HepG2 (cell line): ENCODE data around the gene ZNF714. TPM values are rescaled to one million over a fixed set of nuclear protein-coding genes. Genes with fewer than 3 reads are reported as not detected.

Experiments used
- DNMT1 ChIP-seq: sonication (generic); formaldehyde crosslinking; IDR thresholded peaks from 2 replicates; pipeline ENCODE4 v1.5.1; 2020; ENCODE audit warnings: mild to moderate bottlenecking, missing genetic modification reagents
- EHMT2 ChIP-seq: fragments of 200-600 bp; sonication (generic); IDR thresholded peaks from 2 replicates; pipeline ENCODE4 v1.7.0; 2017; ENCODE audit warnings: antibody characterized with exemption, low read depth, low read length, borderline replicate concordance
- FOXJ3 ChIP-seq: sonication (generic); formaldehyde crosslinking; IDR thresholded peaks from 2 replicates; pipeline ENCODE4 v1.4.0; 2020; ENCODE audit warnings: missing genetic modification reagents, mild to moderate bottlenecking, borderline replicate concordance
- JARID2 ChIP-seq: sonication (generic); formaldehyde crosslinking; IDR thresholded peaks from 2 replicates; pipeline ENCODE4 v1.8.1; 2023; ENCODE audit warnings: missing genetic modification reagents, inconsistent platforms; ENCODE audit not compliant: insufficient replicate concordance
- MYNN ChIP-seq: sonication (generic); formaldehyde crosslinking; IDR thresholded peaks from 2 replicates; pipeline ENCODE4 v1.4.0; 2020; ENCODE audit warnings: mild to moderate bottlenecking, low read depth, missing genetic modification reagents
- NCOA1 ChIP-seq: sonication (generic); formaldehyde crosslinking; IDR thresholded peaks from 2 replicates; pipeline ENCODE4 v1.9.0; 2021; ENCODE audit warnings: missing genetic modification reagents
- NFE2 ChIP-seq: sonication (generic); formaldehyde crosslinking; IDR thresholded peaks from 2 replicates; pipeline ENCODE4 v1.4.0; 2020; ENCODE audit warnings: missing genetic modification reagents
- PCBP2 ChIP-seq: fragments of 200-400 bp; formaldehyde crosslinking; optimal IDR thresholded peaks from 2 replicates; pipeline ENCODE3; 2018; ENCODE audit warnings: low read length, low read depth; ENCODE audit not compliant: poor library complexity, severe bottlenecking
- RORA ChIP-seq: sonication (generic); formaldehyde crosslinking; IDR thresholded peaks from 2 replicates; pipeline ENCODE4 v1.5.0; 2020; ENCODE audit warnings: mild to moderate bottlenecking, missing genetic modification reagents, moderate library complexity
- SALL2 ChIP-seq: sonication (generic); formaldehyde crosslinking; IDR thresholded peaks from 2 replicates; pipeline ENCODE4 v1.8.1; 2023; ENCODE audit warnings: mild to moderate bottlenecking, missing genetic modification reagents, inconsistent platforms
- SSRP1 ChIP-seq: IDR thresholded peaks from 2 replicates; pipeline ENCODE4 v1.6.1; 2016; ENCODE audit warnings: control low read depth
- ZBTB42 ChIP-seq: sonication (generic); formaldehyde crosslinking; IDR thresholded peaks from 2 replicates; pipeline ENCODE4 v1.5.0; 2020; ENCODE audit warnings: mild to moderate bottlenecking, missing genetic modification reagents
- ZMYM3 ChIP-seq: sonication (generic); formaldehyde crosslinking; IDR thresholded peaks from 2 replicates; pipeline ENCODE4 v1.5.1; 2020; ENCODE audit warnings: mild to moderate bottlenecking, missing genetic modification reagents
- ZNF17 ChIP-seq: sonication (generic); formaldehyde crosslinking; IDR thresholded peaks from 2 replicates; pipeline ENCODE4 v1.5.0; 2020; ENCODE audit warnings: mild to moderate bottlenecking, missing genetic modification reagents
- ZNF292 ChIP-seq: sonication (generic); formaldehyde crosslinking; IDR thresholded peaks from 2 replicates; pipeline ENCODE4 v1.8.1; 2022; ENCODE audit warnings: mild to moderate bottlenecking, low read depth, missing genetic modification reagents, borderline replicate concordance
- ZNF768 ChIP-seq: sonication (generic); formaldehyde crosslinking; IDR thresholded peaks from 2 replicates; pipeline ENCODE4 v1.4.0; 2020; ENCODE audit warnings: missing genetic modification reagents
- ZNF850 ChIP-seq: sonication (generic); formaldehyde crosslinking; conservative IDR thresholded peaks from 2 replicates; pipeline ENCODE4 v1.9.0; 2021; ENCODE audit warnings: mild to moderate bottlenecking, missing genetic modification reagents
- ZSCAN31 ChIP-seq: sonication (generic); formaldehyde crosslinking; IDR thresholded peaks from 2 replicates; pipeline ENCODE4 v1.5.0; 2020; ENCODE audit warnings: low read depth, mild to moderate bottlenecking, missing genetic modification reagents
- polyA plus RNA-seq, 8 experiments: library from polyadenylated mRNA; depleted of rRNA in 3 of 8; stranded (reverse) in 7 of 8; unstranded in 1 of 8; fragments of >200 nt; fragmentation: Illumina TruSeq in 4 of 8; extraction: Trizol in 4 of 8; gene quantifications; 2 replicates each; pipeline versions ENCODE4 v1.2.1 to v1.2.3, GENCODE V29; 2011 to 2016; ENCODE audit warnings: low read depth in 4 of 8, missing spikeins in 1 of 8, mixed read lengths in 1 of 8; ENCODE audit not compliant: insufficient read depth in 1 of 8
- total RNA-seq, 5 experiments: library from RNA; depleted of rRNA; stranded (reverse); fragments of >200 nt; fragmentation: Illumina TruSeq; extraction: Trizol; gene quantifications; 2 replicates each; pipeline ENCODE4 v1.2.3, GENCODE V29; 2016; ENCODE audit warnings: low read depth in 1 of 5
- TF ChIP-seq, protein P1 (sequence below): sonication (generic); formaldehyde crosslinking; IDR thresholded peaks from 2 replicates; pipeline ENCODE4 v1.4.0; 2020; ENCODE audit warnings: mild to moderate bottlenecking, low read depth, missing genetic modification reagents
- TF ChIP-seq, protein P2 (sequence below): sonication (generic); formaldehyde crosslinking; IDR thresholded peaks from 2 replicates; pipeline ENCODE4 v1.5.0; 2020; ENCODE audit warnings: missing genetic modification reagents
- TF ChIP-seq, protein P3 (sequence below): sonication (generic); formaldehyde crosslinking; IDR thresholded peaks from 2 replicates; pipeline ENCODE4 v1.4.0; 2020; ENCODE audit warnings: mild to moderate bottlenecking, missing genetic modification reagents
- TF ChIP-seq, protein P4 (sequence below): sonication (generic); formaldehyde crosslinking; IDR thresholded peaks from 2 replicates; pipeline ENCODE4 v1.4.0; 2020; ENCODE audit warnings: missing genetic modification reagents

ZNF714 gene
- total and polyA plus RNA-seq, 2 of the 13 experiments (the other 11 are each of a cell fraction or from before 2014, with no cell fraction given): 6.7 to 27.8 TPM

DNA sequence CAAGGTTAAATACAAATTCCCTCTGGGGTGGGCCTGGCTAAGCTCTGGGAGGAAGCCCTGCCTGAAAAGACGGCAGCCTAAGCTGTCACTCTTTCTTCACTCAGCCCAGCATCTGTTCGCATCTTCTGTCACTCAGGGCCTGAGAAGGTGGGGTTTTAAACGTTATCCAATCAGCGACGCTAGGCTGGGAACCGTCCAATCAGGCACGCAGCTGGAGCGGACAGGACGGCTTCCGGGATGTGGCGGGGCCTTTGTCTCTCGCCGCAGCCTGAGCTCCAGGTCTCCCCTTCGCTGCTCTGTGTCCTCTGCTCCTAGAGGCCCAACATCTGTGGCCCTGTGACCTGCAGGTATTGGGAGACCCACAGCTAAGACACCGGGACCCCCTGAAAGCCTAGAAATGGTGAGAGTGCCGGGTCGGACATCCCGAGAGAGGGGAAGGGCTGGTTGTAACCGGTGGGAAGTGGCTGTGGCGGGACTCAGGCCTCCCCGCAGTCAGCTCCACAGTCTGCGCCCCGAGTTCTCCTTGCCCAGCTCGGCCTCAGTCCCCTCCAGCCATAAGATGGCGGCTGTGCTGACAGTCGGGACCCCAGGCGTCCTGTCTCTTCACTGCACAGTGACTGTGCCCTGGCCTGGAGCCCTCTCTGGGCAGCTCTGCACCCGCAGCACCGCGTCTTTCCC is 59.9 kb downstream of the ZNF714 start, which contains the start of gene ZNF431 (continued):
- TF ChIP-seq DNMT1 (no peak), FOXJ3 (CRISPR knock-in tag) (no peak), SALL2 (CRISPR knock-in tag) (no peak), ZNF768 (CRISPR knock-in tag) (peak; percentile 72; the same call in 1 of the 2 replicates), ZNF17 (CRISPR knock-in tag) (no peak), PCBP2 (no peak), ZNF850 (CRISPR knock-in tag) (no peak), NCOA1 (CRISPR knock-in tag) (no peak), ZSCAN31 (CRISPR knock-in tag) (peak; percentile 49; the same call in 1 of the 2 replicates), NFE2 (no peak), ZMYM3 (no peak), EHMT2 (no peak), MYNN (CRISPR knock-in tag) (no peak), SSRP1 (CRISPR knock-in tag) (no peak), ZBTB42 (CRISPR knock-in tag) (no peak), JARID2 (CRISPR knock-in tag) (no peak), RORA (CRISPR knock-in tag) (no peak), ZNF292 (peak; percentile 85)
- TF ChIP-seq, protein P1, sequence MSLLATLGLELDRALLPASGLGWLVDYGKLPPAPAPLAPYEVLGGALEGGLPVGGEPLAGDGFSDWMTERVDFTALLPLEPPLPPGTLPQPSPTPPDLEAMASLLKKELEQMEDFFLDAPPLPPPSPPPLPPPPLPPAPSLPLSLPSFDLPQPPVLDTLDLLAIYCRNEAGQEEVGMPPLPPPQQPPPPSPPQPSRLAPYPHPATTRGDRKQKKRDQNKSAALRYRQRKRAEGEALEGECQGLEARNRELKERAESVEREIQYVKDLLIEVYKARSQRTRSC (CRISPR knock-in tag): no peak
- TF ChIP-seq, protein P2, sequence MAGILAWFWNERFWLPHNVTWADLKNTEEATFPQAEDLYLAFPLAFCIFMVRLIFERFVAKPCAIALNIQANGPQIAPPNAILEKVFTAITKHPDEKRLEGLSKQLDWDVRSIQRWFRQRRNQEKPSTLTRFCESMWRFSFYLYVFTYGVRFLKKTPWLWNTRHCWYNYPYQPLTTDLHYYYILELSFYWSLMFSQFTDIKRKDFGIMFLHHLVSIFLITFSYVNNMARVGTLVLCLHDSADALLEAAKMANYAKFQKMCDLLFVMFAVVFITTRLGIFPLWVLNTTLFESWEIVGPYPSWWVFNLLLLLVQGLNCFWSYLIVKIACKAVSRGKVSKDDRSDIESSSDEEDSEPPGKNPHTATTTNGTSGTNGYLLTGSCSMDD: no peak
- TF ChIP-seq, protein P3, sequence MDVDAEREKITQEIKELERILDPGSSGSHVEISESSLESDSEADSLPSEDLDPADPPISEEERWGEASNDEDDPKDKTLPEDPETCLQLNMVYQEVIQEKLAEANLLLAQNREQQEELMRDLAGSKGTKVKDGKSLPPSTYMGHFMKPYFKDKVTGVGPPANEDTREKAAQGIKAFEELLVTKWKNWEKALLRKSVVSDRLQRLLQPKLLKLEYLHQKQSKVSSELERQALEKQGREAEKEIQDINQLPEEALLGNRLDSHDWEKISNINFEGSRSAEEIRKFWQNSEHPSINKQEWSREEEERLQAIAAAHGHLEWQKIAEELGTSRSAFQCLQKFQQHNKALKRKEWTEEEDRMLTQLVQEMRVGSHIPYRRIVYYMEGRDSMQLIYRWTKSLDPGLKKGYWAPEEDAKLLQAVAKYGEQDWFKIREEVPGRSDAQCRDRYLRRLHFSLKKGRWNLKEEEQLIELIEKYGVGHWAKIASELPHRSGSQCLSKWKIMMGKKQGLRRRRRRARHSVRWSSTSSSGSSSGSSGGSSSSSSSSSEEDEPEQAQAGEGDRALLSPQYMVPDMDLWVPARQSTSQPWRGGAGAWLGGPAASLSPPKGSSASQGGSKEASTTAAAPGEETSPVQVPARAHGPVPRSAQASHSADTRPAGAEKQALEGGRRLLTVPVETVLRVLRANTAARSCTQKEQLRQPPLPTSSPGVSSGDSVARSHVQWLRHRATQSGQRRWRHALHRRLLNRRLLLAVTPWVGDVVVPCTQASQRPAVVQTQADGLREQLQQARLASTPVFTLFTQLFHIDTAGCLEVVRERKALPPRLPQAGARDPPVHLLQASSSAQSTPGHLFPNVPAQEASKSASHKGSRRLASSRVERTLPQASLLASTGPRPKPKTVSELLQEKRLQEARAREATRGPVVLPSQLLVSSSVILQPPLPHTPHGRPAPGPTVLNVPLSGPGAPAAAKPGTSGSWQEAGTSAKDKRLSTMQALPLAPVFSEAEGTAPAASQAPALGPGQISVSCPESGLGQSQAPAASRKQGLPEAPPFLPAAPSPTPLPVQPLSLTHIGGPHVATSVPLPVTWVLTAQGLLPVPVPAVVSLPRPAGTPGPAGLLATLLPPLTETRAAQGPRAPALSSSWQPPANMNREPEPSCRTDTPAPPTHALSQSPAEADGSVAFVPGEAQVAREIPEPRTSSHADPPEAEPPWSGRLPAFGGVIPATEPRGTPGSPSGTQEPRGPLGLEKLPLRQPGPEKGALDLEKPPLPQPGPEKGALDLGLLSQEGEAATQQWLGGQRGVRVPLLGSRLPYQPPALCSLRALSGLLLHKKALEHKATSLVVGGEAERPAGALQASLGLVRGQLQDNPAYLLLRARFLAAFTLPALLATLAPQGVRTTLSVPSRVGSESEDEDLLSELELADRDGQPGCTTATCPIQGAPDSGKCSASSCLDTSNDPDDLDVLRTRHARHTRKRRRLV (CRISPR knock-in tag): no peak
- TF ChIP-seq, protein P4, sequence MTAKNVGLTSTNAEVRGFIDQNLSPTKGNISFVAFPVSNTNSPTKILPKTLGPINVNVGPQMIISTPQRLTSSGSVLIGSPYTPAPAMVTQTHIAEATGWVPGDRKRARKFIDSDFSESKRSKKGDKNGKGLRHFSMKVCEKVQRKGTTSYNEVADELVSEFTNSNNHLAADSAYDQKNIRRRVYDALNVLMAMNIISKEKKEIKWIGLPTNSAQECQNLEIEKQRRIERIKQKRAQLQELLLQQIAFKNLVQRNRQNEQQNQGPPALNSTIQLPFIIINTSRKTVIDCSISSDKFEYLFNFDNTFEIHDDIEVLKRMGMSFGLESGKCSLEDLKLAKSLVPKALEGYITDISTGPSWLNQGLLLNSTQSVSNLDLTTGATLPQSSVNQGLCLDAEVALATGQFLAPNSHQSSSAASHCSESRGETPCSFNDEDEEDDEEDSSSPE: peak; percentile 75
